ENCODE measurements around the gene ALDH7A1. TPM values are rescaled to one million over a fixed set of nuclear protein-coding genes. Genes with fewer than 3 reads are reported as not detected.

The ALDH7A1 gene
- total and polyA plus RNA-seq, 3 donors from 2014 or later, result 50.0 to 68.3 (median 57.2) TPM

GRCh38 chr5:126513302-126513701 lies 81.7 kb downstream of the ALDH7A1 start:
- Histone ChIP-seq H3K27me3 (no peaks in the 10 kb centered on the region), H3K36me3 (ENCODE audit: low read depth, missing control alignments) (no peaks in the 10 kb centered on the region), H3K4me1 (peaks cover 37% of the 10 kb centered on the region), H3K27ac (peak overlapping the region; percentile 23 to 62), H3K4me3 (no peak overlapping the region), H3K9me3 (no peaks in the 10 kb centered on the region)
- DNase-seq, result no peak
- 54 to 70% methylated on average over 2 of the region's 2 CpGs for WGBS, 2 donors
- intact Hi-C loops (cut with DNase I; ENCODE audit: low total_unique reads), result no loop called here
- no peak for TF ChIP-seq POLR2A (IDR thresholded peaks at IDR 0.05)
- no peak for TF ChIP-seq CTCF (IDR thresholded peaks at IDR 0.05)

- Histone ChIP-seq H3K9me3 (no peaks in the 10 kb centered on the region), H3K27ac (peak overlapping the region; percentile 23 to 62), H3K4me3 (no peak overlapping the region), H3K27me3 (no peaks in the 10 kb centered on the region), H3K4me1 (peaks cover 37% of the 10 kb centered on the region), H3K36me3 (ENCODE audit: low read depth, missing control alignments) (no peaks in the 10 kb centered on the region)
- intact Hi-C loops (cut with DNase I; ENCODE audit: low total_unique reads), result no loop called here
- WGBS, 2 donors, result 85 to 97% methylated on average over 3 of the region's 3 CpGs
- no peak for TF ChIP-seq CTCF (IDR thresholded peaks at IDR 0.05)
- no peak for TF ChIP-seq POLR2A (IDR thresholded peaks at IDR 0.05)
- DNase-seq, result no peak
Observed at GRCh38 chr5:126512451-126512850, 82.6 kb downstream of the ALDH7A1 start.

GRCh38 chr5:126511961-126512360 lies 83.1 kb downstream of the ALDH7A1 start:
- Histone ChIP-seq H3K9me3 (no peaks in the 10 kb centered on the region), H3K36me3 (ENCODE audit: low read depth, missing control alignments) (no peaks in the 10 kb centered on the region), H3K27ac (no peak overlapping the region), H3K4me1 (peaks cover 37% of the 10 kb centered on the region), H3K27me3 (no peaks in the 10 kb centered on the region), H3K4me3 (no peak overlapping the region)
- 95 to 100% methylated on average over 1 of the region's 1 CpG for WGBS, 2 donors
- TF ChIP-seq POLR2A (IDR thresholded peaks at IDR 0.05) (no peak), CTCF (IDR thresholded peaks at IDR 0.05) (no peak)
- no peak for DNase-seq
- intact Hi-C loops (cut with DNase I; ENCODE audit: low total_unique reads), result no loop called here

GRCh38 chr5:126509339-126509738 lies 85.7 kb downstream of the ALDH7A1 start:
- H3K9me3 ChIP-seq, result no peaks in the 10 kb centered on the region
- no peak overlapping the region for H3K4me3 ChIP-seq
- intact Hi-C loops (cut with DNase I; ENCODE audit: low total_unique reads), result no loop called here
- TF ChIP-seq POLR2A (IDR thresholded peaks at IDR 0.05) (no peak), CTCF (IDR thresholded peaks at IDR 0.05) (no peak)
- DNase-seq, result peak; percentile 50
- H3K27me3 ChIP-seq, result no peaks in the 10 kb centered on the region
- peaks cover 18% of the 10 kb centered on the region for H3K4me1 ChIP-seq
- H3K27ac ChIP-seq, result peak overlapping the region; percentile 67 to 69
- 31 to 50% methylated on average over 5 of the region's 5 CpGs for WGBS, 2 donors
- no peaks in the 10 kb centered on the region for H3K36me3 ChIP-seq (ENCODE audit: low read depth, missing control alignments)

GRCh38 chr5:126508962-126509279 lies 86.1 kb downstream of the ALDH7A1 start:
- DNase-seq, result peak; percentile 67
- Histone ChIP-seq H3K36me3 (ENCODE audit: low read depth, missing control alignments) (no peaks in the 10 kb centered on the region), H3K9me3 (no peaks in the 10 kb centered on the region), H3K27me3 (no peaks in the 10 kb centered on the region), H3K4me1 (peaks cover 18% of the 10 kb centered on the region), H3K4me3 (no peak overlapping the region), H3K27ac (peak overlapping the region; percentile 67 to 69)
- no peak for TF ChIP-seq POLR2A (IDR thresholded peaks at IDR 0.05)
- TF ChIP-seq CTCF (IDR thresholded peaks at IDR 0.05), result no peak
- intact Hi-C loops (cut with DNase I; ENCODE audit: low total_unique reads), result no loop called here
